OCI-LY7 (cell line): ENCODE data around the gene ATE1. TPM values are rescaled to one million over a fixed set of nuclear protein-coding genes. Genes with fewer than 3 reads are reported as not detected.
A peak's percentile ranks its signal among the peaks of the same experiment; 100 is the strongest.

Source experiments
- BruUV-seq: library from RNA; stranded (reverse); fragments of 400-500 nt; replicated peaks from 2 replicates; lab custom pipeline; 2021; lab: Mats Ljungman, UMichigan
- CTCF ChIA-PET: fragments of 300-600 bp; sonication (Branson Sonifier 250); formaldehyde crosslinking; loops from one replicate; lab custom pipeline; 2022; ENCODE audit warnings: antibody characterized with exemption; ENCODE audit not compliant: unreplicated experiment; lab: Charles Lee
- POLR2A ChIA-PET: fragments of 300-600 bp; sonication (Branson Sonifier 250); formaldehyde crosslinking; loops from one replicate; lab custom pipeline; 2022; ENCODE audit warnings: antibody characterized with exemption; lab: Charles Lee
- DNase-seq: peaks from one replicate; pipeline ENCODE4 v3.0.0-alpha.2; 2015; ENCODE audit warnings: low spot score
- H2AFZ ChIP-seq: fragments of 200-600 bp; sonication (generic), shearing (Covaris generic); 2 replicates; pipeline ENCODE4 v1.6.1; 2014; ENCODE audit warnings: mild to moderate bottlenecking, antibody characterized with exemption, low read length, moderate library complexity
- H3K27ac ChIP-seq: fragments of 200-600 bp; sonication (generic); 2 replicates; pipeline ENCODE4 v1.5.1; 2014; ENCODE audit warnings: mixed run types, low read depth, mild to moderate bottlenecking, moderate library complexity, low read length, inconsistent platforms; ENCODE audit not compliant: poor library complexity, severe bottlenecking
- H3K36me3 ChIP-seq: fragments of 200-600 bp; sonication (generic); 2 replicates; pipeline ENCODE4 v1.6.1; 2014; ENCODE audit warnings: mild to moderate bottlenecking, antibody characterized with exemption, low read length, moderate library complexity, mixed read lengths; ENCODE audit not compliant: insufficient read depth
- H3K4me1 ChIP-seq: fragments of 200-600 bp; sonication (generic); 2 replicates; pipeline ENCODE4 v1.5.1; 2014; ENCODE audit warnings: mild to moderate bottlenecking, low read length; ENCODE audit not compliant: insufficient read depth, poor library complexity, severe bottlenecking
- H3K4me2 ChIP-seq: fragments of 200-600 bp; sonication (generic); 2 replicates; pipeline ENCODE4 v1.6.1; 2014; ENCODE audit warnings: mild to moderate bottlenecking, low read length
- H3K4me3 ChIP-seq: fragments of 200-600 bp; sonication (generic); 2 replicates; pipeline ENCODE4 v1.5.1; 2014; ENCODE audit warnings: mild to moderate bottlenecking, low read depth, low read length; ENCODE audit not compliant: poor library complexity, severe bottlenecking
- H3K79me2 ChIP-seq: fragments of 200-600 bp; sonication (generic); 2 replicates; pipeline ENCODE4 v1.6.1; 2016; ENCODE audit warnings: low read depth, mild to moderate bottlenecking, low read length, moderate library complexity, mixed read lengths; ENCODE audit not compliant: insufficient read depth
- H3K9me2 ChIP-seq: fragments of 200-600 bp; sonication (generic); 2 replicates; pipeline ENCODE4 v1.6.1; 2016; ENCODE audit warnings: mild to moderate bottlenecking, low read length, mixed read lengths; ENCODE audit not compliant: insufficient read depth
- H3K9me3 ChIP-seq: fragments of 200-600 bp; sonication (generic); 2 replicates; pipeline ENCODE4 v1.6.1; 2014; ENCODE audit warnings: mild to moderate bottlenecking, mixed run types, low read length, mixed read lengths
- H4K20me1 ChIP-seq: fragments of 200-600 bp; sonication (generic); 2 replicates; pipeline ENCODE4 v1.6.1; 2014; ENCODE audit warnings: mild to moderate bottlenecking, antibody characterized with exemption, low read length, moderate library complexity, mixed read lengths; ENCODE audit not compliant: insufficient read depth
- EZH2phosphoT487 ChIP-seq: fragments of 200-600 bp; sonication (generic); IDR thresholded peaks from 2 replicates; pipeline ENCODE4 v1.6.1; 2018; ENCODE audit warnings: low read depth, borderline replicate concordance, mild to moderate bottlenecking, mixed run types, antibody characterized with exemption, low read length, moderate library complexity, mixed read lengths
- intact Hi-C: fragments of 100-400 bp; cut with micrococcal nuclease; formaldehyde crosslinking; loops from one replicate; pipeline ENCODE4 v1.10.0; 2022; ENCODE audit not compliant: unreplicated experiment
- total RNA-seq, 2 experiments: library from RNA; depleted of rRNA in 1 of 2; stranded (reverse); fragments of >200 nt in 1 of 2; shearing (Covaris generic) in 1 of 2; gene quantifications; 2 replicates each; pipeline ENCODE4 v1.2.3, GENCODE V29; 2014 to 2022
- TF ChIP-seq, protein P1 (sequence below): fragments of 200-600 bp; sonication (generic); conservative IDR thresholded peaks from 2 replicates; pipeline ENCODE4 v1.5.1; 2014; ENCODE audit warnings: mild to moderate bottlenecking, antibody characterized with exemption, low read length, moderate library complexity, mixed read lengths

The ATE1 gene
- total RNA-seq, 2 experiments from 2014 or later = 14.8 to 44.7 TPM

DNA sequence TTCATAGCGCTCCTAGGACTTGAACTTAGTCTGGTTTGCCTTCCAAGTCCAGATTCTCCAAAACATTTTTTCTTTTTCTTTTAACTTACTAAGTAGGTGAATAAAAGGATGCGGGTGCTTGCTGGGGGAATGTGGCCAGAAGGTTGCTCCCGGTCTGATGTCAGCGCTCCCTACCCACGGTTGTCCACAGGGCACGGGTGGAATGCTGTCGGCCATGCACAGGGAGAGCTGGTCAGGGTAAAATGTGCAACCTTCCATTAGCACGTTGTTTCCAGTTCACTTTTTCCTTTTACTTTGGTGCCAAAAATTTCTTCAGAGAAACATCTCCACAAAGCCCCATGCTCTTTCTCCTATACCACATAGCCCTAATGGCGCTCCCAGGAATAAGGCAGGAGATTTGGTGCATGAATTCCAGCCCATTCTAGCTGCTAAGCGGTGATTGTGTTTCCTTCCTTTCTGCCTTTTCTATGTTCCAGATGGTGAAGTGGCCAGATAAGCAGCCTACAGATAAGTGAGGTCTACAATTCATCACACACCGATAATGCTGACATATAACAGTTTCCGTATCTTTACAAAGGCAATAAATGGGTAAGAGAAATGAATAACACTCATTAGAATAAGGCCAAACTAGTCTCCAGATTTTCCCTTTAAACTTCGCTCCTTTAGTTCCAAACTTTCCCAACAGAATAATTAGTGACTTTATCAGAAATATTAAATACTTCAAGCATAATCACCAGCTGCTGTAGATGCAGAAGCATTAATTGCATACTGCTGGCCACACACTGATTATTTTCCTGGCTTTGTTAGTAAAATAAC is 191.3 kb downstream of the ATE1 start:
- intact Hi-C loops = no loop called here
- CTCF ChIA-PET = no interaction called here
- Histone ChIP-seq H3K9me2 (no peaks in the 10 kb centered on the region), H3K4me2 (no peak overlapping the region), H4K20me1 (no peaks in the 10 kb centered on the region), H3K4me3 (no peak overlapping the region), H3K27ac (no peak overlapping the region), H3K4me1 (peaks cover 5% of the 10 kb centered on the region), H2AFZ (no peak overlapping the region), H3K79me2 (no peaks in the 10 kb centered on the region), H3K9me3 (no peaks in the 10 kb centered on the region), H3K36me3 (no peaks in the 10 kb centered on the region; the same call in 1 of the 2 replicates)
- no peak for DNase-seq
- POLR2A ChIA-PET = no interaction called here
- no peak for TF ChIP-seq EZH2phosphoT487
- no TSS peak for BruUV-seq

DNA sequence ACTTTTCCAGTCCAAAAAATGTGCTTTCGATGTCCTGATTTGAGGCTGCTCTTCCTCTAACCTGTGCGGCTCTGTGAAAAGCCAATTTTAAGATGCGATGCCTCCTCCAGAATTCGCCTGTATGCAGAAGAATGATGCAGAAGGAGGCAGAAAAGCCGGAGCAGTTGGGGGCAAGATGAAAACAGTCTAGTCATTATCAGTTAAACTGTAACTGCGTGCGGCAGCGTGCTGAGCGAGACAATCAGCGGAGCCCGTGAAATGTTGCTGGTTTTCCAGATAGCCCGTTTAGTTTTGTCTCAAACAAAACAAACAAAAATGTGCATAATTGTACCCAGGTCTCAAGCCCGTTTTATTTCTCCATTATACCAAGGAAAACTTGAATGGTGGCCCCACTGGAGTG is 192.6 kb downstream of the ATE1 start:
- H3K27ac ChIP-seq = no peak overlapping the region
- POLR2A ChIA-PET = no interaction called here
- intact Hi-C loops = loop anchor here (1.0 kb wide), 1 partner anchor 792 kb away; no protein-coding TSS in a partner anchor
- H3K9me2 ChIP-seq = no peaks in the 10 kb centered on the region
- H2AFZ ChIP-seq = no peak overlapping the region
- no peak overlapping the region for H3K4me2 ChIP-seq
- CTCF ChIA-PET = no interaction called here
- DNase-seq = no peak
- no peaks in the 10 kb centered on the region for H4K20me1 ChIP-seq
- no peak overlapping the region for H3K4me3 ChIP-seq
- H3K9me3 ChIP-seq = no peaks in the 10 kb centered on the region
- H3K36me3 ChIP-seq = no peaks in the 10 kb centered on the region; the same call in 1 of the 2 replicates
- TF ChIP-seq EZH2phosphoT487 = no peak
- TF ChIP-seq, protein P1, sequence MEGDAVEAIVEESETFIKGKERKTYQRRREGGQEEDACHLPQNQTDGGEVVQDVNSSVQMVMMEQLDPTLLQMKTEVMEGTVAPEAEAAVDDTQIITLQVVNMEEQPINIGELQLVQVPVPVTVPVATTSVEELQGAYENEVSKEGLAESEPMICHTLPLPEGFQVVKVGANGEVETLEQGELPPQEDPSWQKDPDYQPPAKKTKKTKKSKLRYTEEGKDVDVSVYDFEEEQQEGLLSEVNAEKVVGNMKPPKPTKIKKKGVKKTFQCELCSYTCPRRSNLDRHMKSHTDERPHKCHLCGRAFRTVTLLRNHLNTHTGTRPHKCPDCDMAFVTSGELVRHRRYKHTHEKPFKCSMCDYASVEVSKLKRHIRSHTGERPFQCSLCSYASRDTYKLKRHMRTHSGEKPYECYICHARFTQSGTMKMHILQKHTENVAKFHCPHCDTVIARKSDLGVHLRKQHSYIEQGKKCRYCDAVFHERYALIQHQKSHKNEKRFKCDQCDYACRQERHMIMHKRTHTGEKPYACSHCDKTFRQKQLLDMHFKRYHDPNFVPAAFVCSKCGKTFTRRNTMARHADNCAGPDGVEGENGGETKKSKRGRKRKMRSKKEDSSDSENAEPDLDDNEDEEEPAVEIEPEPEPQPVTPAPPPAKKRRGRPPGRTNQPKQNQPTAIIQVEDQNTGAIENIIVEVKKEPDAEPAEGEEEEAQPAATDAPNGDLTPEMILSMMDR = no peak
- no peaks in the 10 kb centered on the region for H3K4me1 ChIP-seq
- no TSS peak for BruUV-seq
- H3K79me2 ChIP-seq = no peaks in the 10 kb centered on the region

GRCh38 chr10:121734589-121735045 is 193.2 kb downstream of the ATE1 start:
- Histone ChIP-seq H2AFZ (no peak overlapping the region), H3K9me2 (no peaks in the 10 kb centered on the region), H3K4me3 (no peak overlapping the region), H3K4me2 (no peak overlapping the region), H3K9me3 (no peaks in the 10 kb centered on the region), H3K79me2 (no peaks in the 10 kb centered on the region), H4K20me1 (no peaks in the 10 kb centered on the region), H3K36me3 (no peaks in the 10 kb centered on the region; the same call in 1 of the 2 replicates), H3K4me1 (no peaks in the 10 kb centered on the region), H3K27ac (no peak overlapping the region)
- BruUV-seq = no TSS peak
- ChIA-PET CTCF (no interaction called here), POLR2A (interaction anchor here (0.6 kb wide), 1 partner anchor 808 kb away, joined by 3 read pairs; no protein-coding TSS in a partner anchor)
- intact Hi-C loops = loop anchor here (1.0 kb wide), 1 partner anchor 791 kb away; no protein-coding TSS in a partner anchor
- no peak for TF ChIP-seq EZH2phosphoT487
- TF ChIP-seq, protein P1 = peak; percentile 83
- peak; percentile 36 for DNase-seq
